ENCODE measurements around the gene MRPL45. TPM values are rescaled to one million over a fixed set of nuclear protein-coding genes. Genes with fewer than 3 reads are reported as not detected.

Gene MRPL45
- polyA plus RNA-seq, 1 experiment, result 86.0 TPM

DNA sequence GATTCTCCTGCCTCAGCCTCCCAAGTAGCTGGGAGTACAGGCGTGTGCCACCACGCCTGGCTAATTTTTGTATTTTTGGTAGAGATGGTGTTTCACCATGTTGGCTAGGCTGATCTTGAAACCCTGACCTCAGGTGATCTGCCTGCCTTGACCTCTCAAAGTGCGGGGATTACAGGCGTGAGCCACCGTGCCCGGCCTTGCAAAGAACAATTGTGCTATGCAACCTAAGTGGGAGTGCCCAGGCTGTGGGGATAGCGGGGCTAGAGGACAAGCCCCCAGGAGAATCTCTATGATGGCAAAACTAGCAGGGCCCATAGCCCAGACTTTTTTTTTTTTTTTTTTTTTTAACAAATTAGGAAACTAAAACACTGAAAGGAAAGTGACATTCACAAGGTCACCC, 48.8 kb downstream of the MRPL45 start:
- no peak overlapping the region for H3K27ac ChIP-seq (ENCODE audit: low read depth, low read length)
- POLR2A ChIA-PET, result interaction anchor here (0.6 to 0.9 kb wide), 2 partner anchors 69 to 76 kb away, joined by 3 to 5 read pairs; no protein-coding TSS in a partner anchor
- TF ChIP-seq, protein P1, sequence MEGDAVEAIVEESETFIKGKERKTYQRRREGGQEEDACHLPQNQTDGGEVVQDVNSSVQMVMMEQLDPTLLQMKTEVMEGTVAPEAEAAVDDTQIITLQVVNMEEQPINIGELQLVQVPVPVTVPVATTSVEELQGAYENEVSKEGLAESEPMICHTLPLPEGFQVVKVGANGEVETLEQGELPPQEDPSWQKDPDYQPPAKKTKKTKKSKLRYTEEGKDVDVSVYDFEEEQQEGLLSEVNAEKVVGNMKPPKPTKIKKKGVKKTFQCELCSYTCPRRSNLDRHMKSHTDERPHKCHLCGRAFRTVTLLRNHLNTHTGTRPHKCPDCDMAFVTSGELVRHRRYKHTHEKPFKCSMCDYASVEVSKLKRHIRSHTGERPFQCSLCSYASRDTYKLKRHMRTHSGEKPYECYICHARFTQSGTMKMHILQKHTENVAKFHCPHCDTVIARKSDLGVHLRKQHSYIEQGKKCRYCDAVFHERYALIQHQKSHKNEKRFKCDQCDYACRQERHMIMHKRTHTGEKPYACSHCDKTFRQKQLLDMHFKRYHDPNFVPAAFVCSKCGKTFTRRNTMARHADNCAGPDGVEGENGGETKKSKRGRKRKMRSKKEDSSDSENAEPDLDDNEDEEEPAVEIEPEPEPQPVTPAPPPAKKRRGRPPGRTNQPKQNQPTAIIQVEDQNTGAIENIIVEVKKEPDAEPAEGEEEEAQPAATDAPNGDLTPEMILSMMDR (IDR thresholded peaks at IDR 0.05; ENCODE audit: low read depth, low read length), result no peak
- no peaks in the 10 kb centered on the region for H3K9me3 ChIP-seq (ENCODE audit: control insufficient read depth, insufficient read depth, low read length)
- no peak overlapping the region for H3K4me3 ChIP-seq (ENCODE audit: low read depth, low read length)
- CTCF ChIA-PET, result interaction anchor here (0.8 to 2.0 kb wide), 3 partner anchors 12 to 69 kb away, joined by 3 to 14 read pairs (median 4); no protein-coding TSS in a partner anchor
- no peak for DNase-seq (ENCODE audit: low read depth, low spot score)
- peaks cover 21% of the 10 kb centered on the region for H3K27me3 ChIP-seq (ENCODE audit: control insufficient read depth, insufficient read depth, low read length)

DNA sequence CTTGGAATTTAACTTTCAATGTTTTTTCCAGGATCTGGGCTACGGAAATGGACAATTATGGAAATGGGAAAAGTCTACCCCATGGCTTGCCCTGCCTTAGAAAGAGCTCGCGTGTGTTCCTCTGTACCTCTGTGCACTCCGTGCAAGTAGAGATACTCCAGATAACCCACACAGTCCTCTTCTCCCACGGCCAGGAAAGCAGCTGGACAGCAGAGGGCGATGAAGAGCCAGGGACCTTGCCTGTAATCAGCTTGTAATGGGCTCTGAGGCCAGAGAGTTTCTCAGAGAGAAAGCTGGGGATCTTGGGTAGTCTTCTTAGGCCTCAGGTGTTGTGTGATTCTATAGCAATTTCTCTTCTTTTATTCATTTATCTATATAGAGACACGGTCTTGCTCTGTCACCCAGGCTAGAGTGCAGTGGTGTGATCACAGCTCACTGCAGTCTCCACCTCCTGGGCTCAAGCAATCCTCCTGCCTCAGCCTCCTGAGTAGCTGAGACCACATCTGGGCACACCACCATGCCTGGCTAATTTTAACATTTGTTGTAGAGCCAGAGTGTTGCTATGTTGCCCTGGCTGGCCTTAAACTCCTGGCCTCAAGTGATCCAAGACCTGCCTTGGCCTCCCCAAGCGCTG, 52.2 kb downstream of the MRPL45 start:
- POLR2A ChIA-PET, result interaction anchor here (1.0 kb wide), 1 partner anchor 65 kb away, joined by 12 read pairs; no protein-coding TSS in a partner anchor
- DNase-seq (ENCODE audit: low read depth, low spot score), result peak; percentile 55
- no peaks in the 10 kb centered on the region; the same call in 1 of the 2 replicates for H3K9me3 ChIP-seq (ENCODE audit: control insufficient read depth, insufficient read depth, low read length)
- TF ChIP-seq, protein P1 (IDR thresholded peaks at IDR 0.05; ENCODE audit: low read depth, low read length), result peak; percentile 99
- H3K4me3 ChIP-seq (ENCODE audit: low read depth, low read length), result no peak overlapping the region
- H3K27ac ChIP-seq (ENCODE audit: low read depth, low read length), result no peak overlapping the region
- CTCF ChIA-PET, result interaction anchor here (0.5 to 3.9 kb wide), 41 partner anchors 10 to 739 kb away, joined by 3 to 179 read pairs (median 5); no protein-coding TSS in a partner anchor
- peaks cover under 1% of the 10 kb centered on the region for H3K27me3 ChIP-seq (ENCODE audit: control insufficient read depth, insufficient read depth, low read length)

- CTCF ChIA-PET, result interaction anchor here (1.2 to 3.9 kb wide), 21 partner anchors 10 to 317 kb away, joined by 3 to 179 read pairs (median 10); no protein-coding TSS in a partner anchor
Measured at GRCh38 chr17:38350035-38350434, 53.1 kb downstream of the MRPL45 start.

GRCh38 chr17:38351412-38352222, 54.6 kb downstream of the MRPL45 start, which contains the start of gene SOCS7:
Gene SOCS7, plus strand, starts transcription at chr17:38351844. Its CDS starts 209 bp downstream, at chr17:38352053.
- POLR2A ChIA-PET, result interaction anchor here (0.6 to 1.2 kb wide), 3 partner anchors 55 to 63 kb away, joined by 3 to 8 read pairs (median 5); partner anchors contain the start of gene MRPL45
- H3K9me3 ChIP-seq (ENCODE audit: control insufficient read depth, insufficient read depth, low read length), result no peaks in the 10 kb centered on the region; the same call in 1 of the 2 replicates
- H3K27ac ChIP-seq (ENCODE audit: low read depth, low read length), result peak within 1 kb of the TSS; percentile 89
- TF ChIP-seq, protein P1 (IDR thresholded peaks at IDR 0.05; ENCODE audit: low read depth, low read length), result no peak
- no peaks in the 10 kb centered on the region for H3K27me3 ChIP-seq (ENCODE audit: control insufficient read depth, insufficient read depth, low read length)
- CTCF ChIA-PET, result interaction anchor here (0.7 to 5.8 kb wide), 3 partner anchors 29 to 72 kb away, joined by 3 to 40 read pairs (median 5); no protein-coding TSS in a partner anchor
- peak within 1 kb of the TSS; percentile 71 for H3K4me3 ChIP-seq (ENCODE audit: low read depth, low read length)
- DNase-seq (ENCODE audit: low read depth, low spot score), result peak; percentile 55

More at GRCh38 chr17:38350035-38350434, 53.1 kb downstream of the MRPL45 start:
- Histone ChIP-seq H3K27me3 (ENCODE audit: control insufficient read depth, insufficient read depth, low read length) (no peaks in the 10 kb centered on the region), H3K27ac (ENCODE audit: low read depth, low read length) (no peak overlapping the region), H3K9me3 (ENCODE audit: control insufficient read depth, insufficient read depth, low read length) (no peaks in the 10 kb centered on the region; the same call in 1 of the 2 replicates), H3K4me3 (ENCODE audit: low read depth, low read length) (no peak overlapping the region)
- TF ChIP-seq, protein P1 (IDR thresholded peaks at IDR 0.05; ENCODE audit: low read depth, low read length), result no peak
- POLR2A ChIA-PET, result no interaction called here
- DNase-seq (ENCODE audit: low read depth, low spot score), result no peak

Measured in AG04450 (cell line).